ENCODE measurements around the gene CACNA1A.
"Not testable (repeated sequence)": the region's sequence is repeated elsewhere in the genome, so short reads cannot be mapped to it uniquely, and the experiment has no call there.

The CACNA1A gene

DNA sequence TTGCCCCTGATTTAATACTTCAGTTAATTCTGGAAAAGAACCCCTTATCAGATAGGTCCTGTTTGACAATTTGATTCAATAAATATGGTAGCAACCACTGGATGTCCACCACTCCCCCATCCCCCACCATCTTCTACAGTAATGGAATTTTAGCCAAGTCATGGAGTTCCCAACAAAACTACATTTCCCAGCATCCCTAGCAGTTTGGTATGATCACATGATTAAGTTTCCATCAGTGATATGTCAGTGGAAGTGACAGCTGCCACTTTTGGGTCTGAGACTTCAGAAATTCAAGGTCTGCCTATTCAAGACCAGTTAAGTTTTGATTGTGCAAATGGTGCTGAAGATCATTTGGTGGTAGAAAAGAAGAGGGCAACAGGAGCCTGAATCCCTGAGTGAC lies 85.5 kb downstream of the CACNA1A start:
- no peak for DNase-seq

DNA sequence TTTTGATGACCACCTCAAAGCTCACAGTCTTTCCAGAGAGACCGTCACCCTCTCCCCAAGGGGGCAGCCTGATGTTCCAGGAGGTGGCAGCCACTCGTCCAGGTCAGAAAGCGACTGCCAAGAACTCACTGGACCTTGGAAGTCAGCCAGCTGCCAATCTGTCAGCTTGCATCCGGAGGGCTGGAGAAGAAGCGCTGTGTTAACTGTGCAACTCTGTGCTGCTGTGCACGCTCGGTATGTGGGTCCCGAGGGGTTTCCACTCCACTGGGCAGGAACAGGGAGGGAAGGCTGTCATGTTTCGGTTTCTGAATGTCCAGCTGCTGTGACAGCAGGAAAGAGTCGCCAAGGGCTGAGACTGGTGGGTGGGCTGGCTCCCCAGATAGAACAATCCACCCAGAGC lies 89.2 kb downstream of the CACNA1A start:
- no peak for DNase-seq

DNA sequence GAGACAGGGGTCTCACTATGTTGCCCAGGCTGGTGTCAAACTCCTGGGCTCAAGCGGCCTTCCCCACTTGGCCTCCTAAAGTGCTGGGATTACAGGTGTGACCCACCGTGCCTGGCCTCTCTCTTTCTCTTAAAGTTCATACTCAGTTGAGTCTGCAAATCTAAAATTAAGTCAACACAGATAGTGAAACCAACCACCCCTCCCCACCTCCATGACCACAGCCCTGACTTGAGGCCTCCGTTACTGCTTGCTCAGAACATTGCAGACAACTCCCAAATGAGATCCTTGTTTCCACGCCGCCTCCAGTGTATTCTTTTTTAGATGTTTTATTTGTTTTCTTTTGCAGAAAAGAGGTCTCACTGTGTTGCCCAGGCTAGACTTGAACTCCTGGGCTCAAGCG lies 94.4 kb downstream of the CACNA1A start:
- DNase-seq = no peak

DNA sequence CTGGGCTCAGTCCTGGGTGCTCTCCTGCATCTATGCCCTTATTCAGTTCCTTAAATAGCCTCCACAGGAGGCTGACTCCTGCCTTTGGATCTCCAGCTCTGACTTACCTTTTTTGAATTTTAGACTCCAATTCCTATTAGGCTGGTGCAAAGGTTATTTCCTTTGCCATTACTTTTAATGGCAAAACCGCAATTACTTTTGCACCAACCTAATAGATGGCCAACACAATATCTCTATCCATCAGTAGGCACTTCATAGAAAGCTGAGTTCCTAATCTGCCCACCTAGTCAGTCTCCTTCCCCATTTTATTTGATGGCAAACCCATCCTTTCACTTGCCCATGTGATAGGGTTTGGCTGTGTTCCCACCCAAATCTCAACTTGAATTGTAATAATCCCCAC lies 95.3 kb downstream of the CACNA1A start:
- no peak for DNase-seq

DNA sequence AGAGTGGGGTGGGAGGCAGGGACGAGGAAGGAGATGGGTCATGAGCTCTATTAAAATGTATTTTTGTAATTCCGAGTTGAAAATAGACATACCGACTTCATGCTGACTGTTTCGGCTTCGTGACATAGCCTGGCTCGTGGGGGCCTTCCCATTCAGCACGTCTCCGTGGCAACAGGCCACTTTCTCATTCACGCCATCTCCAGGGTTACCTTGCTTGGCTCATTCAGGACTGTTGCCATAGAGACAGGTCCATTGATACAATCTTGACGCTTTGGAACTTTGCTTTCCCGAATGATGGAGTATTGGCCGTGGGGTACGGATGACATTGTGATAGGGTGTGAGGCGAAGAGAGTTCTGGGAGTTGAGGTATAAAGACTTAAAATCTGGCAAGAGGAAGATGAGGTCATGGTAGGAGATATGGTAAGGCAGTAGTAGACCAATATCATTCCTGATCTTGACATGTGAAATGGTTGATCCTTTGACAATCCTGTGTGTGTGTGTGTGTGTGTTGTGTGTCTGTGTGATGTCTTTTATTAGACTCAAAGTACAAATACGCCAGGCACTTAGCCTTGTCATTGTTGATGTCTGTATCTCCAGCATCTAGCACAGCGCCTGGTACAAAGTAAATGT lies 97.3 kb downstream of the CACNA1A start:
- DNase-seq = no peak

DNA sequence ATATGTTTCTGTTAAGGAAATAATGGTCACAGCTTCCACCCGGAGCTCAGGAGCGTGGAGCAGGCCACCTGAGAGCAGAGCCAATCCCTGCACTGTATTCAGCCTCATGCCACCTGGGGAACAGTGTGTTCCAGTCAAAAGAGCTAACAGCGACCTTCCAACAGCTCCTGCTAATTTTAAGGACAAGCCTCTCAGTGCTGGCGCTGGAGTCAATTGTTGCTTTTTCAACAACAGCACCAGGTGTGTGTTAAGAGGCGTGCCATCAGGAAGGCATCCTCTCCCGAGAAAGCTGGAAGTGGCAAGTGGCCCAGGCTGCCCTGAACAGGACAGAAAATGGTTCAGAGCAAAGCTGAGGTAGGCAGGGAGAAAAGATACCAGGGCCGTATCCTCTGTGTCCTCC lies 102.0 kb downstream of the CACNA1A start:
- DNase-seq = no peak

DNA sequence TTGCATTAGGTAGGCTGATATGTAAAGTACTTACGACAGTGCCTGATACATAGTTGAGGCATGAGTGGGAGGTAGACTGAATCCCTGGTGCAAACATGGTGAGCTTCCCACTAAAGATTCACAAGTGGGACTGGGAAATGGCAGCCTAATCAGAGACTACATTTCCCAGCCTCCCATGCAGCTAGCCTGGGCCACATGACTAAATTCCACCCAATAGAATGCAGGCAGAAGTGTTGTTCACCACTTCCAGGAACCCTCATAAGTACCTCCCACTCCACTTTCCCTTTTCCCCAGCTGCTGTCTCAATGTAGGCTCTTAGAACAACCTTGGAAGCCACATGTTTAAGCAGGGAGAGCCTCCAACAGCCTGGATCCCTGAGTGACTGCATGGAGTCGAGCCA lies 104.9 kb downstream of the CACNA1A start:
- DNase-seq = peak; percentile 27

DNA sequence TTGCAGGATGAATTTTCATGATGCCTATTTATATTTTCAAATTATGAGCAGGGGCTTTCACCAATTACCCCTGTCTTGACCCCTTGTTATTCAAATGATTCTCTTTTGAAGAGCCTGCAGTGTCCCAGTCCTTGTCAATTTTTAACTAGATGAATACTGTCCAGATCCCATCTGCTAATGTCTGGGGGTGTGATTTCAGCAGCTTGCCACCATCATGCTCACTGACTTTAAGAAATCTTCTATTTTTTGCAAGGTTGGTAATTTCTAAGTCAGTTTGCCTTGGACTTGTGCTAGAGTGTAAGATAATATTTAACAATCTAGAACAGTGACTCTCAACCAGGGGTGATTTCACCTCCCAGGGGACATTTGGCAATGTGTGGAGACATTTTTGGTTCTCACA lies 106.0 kb downstream of the CACNA1A start:
- DNase-seq = no peak

DNA sequence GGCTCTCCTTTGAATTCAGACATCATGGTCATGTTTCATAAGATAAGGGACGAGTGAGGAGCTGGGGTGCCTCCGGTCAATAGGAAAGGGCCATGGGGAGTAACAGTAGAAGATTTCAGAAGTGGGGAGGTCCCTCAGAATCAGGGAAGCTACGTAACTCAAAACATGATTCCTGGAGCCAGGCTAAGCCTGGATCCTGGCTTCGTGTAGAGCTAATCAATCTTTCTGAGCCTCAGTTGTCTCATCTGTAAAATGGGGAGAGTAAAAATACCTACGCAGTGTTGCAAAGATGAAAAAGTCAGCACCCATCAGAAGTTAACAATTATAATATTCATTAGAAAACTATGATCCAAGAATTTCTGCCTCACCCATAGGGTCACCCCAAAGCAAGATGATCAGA lies 106.5 kb downstream of the CACNA1A start:
- DNase-seq = no peak

DNA sequence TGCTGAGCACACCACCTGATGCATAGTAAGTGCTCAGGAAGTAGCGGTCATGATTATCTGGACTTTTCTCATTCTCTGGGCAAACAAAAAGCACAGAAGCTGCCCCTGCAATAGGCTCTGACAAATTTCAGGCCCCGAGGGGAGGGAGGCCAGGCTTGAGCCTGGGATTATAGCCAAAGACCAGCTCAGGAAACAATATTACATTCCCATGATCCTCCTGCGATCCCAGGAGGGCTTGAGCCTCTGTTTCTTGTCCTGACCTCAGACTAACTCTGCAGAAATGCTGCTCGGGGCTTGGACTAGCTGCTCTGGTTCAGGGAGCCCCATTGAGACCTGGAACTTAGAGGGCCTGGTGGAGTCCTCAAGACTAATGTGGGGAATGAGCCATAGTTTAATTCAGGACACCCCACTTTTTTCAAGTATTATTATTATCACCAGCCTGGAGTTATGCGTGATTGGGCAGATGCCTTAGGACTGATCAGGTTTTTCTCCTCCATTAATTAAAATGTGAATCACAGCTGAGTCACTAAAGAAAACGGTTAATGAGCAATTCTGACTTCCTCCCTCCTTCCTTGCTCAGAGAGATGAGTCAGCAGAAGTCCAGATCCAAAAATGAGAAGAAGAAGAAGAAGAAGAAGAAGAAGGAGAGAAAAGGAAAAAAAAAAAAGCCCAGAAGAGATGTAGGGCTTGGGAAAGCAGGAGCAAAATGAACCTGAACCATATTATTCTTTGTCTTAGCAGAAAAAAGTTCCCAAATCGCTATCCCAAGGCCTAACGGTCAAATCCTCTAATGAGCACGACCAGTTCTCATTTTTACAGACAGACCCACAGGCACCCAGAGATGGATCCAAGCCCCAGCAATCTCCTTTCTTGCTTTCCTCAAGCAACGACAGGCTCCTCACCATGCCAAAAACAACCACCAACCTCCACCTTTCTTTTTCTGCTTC lies 107.2 kb downstream of the CACNA1A start:
- peak; percentile 8 for DNase-seq

DNA sequence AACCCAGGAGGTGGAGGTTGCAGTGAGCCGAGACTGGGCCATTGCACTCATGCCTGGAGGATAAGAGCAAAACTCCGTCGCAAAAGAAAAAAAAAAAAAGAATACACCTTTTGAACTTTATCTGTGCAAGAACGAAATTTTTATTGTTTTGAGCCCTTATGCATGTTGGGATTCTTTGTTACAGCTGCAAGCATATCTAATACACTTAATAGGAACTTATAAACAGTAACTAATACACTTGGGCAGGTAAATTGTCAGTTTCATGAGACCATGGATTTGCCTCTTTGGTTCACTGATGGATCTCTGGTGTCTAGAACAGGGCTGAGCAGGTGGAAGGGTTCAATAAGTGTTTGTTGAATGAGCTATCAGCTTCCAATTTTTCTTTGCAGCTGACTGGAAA lies 108.1 kb downstream of the CACNA1A start:
- no peak for DNase-seq

DNA sequence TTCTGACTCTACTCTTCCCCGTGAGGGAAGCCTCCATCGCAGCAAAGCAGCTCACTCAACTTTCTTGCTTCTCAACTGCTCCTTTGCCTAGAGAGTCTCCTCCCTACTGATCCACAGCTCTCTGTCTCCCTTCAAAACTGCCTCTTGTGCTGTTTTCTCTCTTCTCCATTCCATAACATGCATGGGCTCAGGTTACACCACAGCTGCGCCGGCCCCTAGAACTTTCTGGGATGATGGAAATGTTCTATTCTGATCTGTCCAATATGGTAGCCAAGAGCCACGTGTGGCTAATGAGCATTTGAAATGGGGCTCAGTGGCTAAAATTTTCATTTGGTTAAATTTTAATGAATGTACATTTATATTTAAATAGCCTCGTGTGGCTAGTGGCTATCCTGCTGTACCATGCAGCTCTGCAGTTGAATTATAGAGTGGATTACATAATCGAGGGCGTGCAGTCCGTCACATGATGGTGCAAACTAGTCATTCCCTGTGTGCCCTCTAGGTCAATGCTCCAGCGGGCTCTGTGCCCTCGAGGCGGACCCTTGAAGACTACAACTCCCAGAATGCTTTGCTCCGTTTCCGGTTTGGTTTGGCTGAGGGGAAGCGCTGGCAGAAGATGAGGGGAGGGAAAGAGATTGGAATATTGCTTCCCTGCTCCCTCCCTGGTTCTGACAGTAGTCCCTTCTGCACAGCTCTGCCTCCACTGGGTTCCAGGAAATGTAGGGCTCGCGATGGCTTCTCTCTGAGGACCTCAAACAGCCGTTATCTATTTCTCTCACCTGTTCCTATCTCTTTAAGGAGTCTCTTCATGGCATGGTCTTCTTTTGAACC lies 109.8 kb downstream of the CACNA1A start:
- peak; percentile 5 for DNase-seq

DNA sequence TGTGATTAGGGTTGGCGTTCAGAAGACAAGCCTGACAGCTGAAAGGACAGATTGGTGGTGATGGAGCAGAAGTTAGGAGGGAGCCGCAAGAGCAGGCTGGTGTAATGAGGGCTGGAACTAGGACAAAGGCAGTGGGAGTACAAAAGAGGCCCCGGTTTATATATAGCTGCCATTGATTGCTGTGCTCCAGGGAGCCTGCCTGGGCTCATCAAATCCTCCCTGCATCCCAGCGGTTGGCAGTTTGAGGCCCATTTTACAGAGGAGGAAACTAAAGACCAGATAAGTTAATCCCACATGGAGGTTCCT lies 123.7 kb downstream of the CACNA1A start:
- no peak for DNase-seq

DNA sequence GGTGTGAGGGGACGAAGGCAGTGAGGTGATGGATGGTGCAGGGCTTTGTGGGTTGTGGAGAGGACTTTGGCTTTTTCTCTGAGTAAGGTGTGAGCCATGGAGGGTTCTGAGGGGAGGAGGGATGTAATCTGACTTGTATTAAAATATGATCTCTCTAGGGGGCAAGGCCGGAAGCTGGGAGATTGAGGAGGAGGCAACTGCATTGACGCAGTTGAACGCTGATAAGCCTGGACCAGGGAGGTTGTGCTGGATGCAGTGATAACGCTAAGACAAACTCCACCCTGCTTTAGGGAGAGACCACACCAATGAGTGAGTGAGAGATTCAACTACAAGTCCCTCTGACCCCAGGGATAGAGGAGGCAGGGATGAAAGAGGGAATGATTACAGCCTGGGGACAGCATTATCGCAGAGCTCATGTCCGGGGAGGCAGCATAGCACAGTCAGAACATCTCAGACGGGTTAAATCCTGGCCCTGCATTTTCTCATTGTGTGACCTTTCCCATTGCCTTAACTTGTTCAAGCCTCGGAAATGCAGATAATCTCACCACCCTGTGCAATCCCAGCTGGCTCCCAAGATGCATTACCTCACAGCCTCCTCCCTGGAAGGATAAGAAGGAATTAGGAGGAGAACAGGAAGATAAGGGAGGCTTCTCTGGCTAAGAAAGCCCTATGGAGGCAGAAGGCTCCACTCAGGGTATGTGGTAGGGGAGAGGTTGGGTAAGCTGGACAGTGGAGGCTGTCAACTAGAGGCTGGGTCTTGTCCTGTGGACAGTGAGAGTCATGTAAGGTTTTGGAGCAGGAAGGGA lies 124.2 kb downstream of the CACNA1A start:
- DNase-seq = no peak

DNA sequence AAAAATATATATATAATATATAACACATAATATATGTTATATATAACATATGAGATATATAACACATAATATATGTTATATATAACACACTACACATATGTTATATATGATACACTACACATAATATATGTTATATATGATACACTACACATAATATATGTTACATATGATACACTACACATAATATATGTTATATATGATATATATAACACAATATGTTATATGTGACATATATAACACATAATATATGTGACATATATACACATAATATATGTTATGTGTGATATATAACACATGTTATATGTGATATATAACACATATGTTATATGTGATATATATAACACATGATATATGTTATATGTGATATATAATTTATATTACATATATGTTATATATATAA lies 129.7 kb downstream of the CACNA1A start:
- no peak for DNase-seq

DNA sequence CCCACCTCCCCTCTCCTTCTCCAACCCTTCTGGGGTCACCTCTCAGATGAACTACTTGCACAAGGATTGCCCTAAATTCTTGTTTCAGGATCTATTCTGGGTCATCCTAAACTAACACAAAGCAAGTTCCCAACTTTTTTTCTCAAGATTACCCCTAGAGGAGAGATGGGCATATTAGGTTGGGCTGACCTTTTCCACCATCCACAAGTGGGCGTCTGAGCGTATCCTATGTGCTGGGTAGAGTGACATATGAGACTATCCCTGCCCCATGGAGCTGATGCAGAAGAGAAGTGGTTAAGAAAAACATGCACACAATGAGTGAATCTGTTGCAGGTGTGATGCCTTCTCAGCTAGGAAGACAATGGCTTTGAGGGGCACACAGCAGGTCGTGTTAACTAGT lies 132.7 kb downstream of the CACNA1A start:
- no peak for DNase-seq

DNA sequence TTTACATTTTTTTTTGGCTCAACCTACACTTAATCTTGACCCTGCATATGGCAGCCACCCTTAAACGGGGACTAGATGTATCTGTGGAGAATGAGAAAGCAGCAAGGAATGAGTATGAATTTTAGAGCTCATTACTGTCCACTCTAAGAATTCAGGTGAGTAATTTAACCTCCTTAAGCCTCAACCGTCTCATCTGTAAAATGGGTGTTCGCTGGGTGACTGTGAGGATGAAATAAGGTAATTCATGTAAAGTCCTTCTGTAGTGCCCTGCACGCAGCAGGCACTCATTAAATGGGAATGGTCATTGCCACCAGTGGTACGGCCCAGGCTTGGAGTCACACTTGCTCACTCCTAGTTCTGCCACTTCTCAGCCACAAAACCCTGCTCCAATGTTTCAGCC lies 135.3 kb downstream of the CACNA1A start:
- DNase-seq = no peak

DNA sequence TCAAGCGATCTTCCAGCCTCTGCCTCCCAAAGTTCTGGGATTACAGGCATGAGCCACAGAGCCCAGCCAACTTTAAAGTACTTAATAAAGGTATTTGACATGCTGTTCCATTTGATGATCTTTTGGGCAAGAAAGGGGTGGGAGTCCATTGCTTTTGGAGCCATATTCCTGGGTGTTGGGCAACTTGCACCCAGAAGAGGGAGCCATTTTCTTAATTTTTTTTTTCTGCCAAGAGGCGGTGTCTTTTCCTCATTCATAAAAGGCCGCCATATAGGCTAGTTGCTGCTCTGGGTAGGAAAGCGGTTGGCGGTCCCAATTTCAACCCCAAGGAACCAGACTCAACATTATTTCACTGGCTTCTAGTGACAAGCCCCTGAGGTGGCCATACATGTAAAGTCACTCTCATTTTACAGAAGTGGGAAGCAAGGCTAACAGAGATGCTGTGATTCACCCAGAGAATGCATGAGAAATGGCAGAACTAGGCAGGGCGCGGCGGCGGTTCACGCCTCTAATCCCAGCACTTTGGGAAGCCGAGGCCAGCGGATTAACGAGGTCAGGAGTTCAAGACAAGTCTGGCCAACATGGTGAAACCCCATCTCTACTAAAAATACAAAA lies 139.6 kb downstream of the CACNA1A start:
- DNase-seq = no peak

DNA sequence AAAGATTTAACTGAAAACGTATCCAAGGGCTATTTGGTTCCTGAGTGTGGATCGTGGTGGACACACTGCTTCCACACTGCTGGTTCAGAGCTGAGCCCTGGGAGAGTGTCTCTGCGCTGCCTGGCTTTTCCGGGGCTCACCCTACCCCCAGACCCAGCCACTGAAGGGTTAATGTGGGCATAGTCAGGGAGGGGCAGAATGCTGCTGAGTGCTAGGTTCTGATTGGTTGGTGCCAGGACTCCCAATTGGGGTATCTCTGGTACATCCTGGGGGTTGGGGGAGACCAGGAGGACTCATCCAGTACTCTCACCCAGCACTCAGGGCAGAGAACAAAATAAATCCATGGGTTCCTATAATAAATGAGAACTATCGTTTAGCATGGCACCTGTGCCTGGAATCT lies 142.3 kb downstream of the CACNA1A start:
- DNase-seq = no peak

DNA sequence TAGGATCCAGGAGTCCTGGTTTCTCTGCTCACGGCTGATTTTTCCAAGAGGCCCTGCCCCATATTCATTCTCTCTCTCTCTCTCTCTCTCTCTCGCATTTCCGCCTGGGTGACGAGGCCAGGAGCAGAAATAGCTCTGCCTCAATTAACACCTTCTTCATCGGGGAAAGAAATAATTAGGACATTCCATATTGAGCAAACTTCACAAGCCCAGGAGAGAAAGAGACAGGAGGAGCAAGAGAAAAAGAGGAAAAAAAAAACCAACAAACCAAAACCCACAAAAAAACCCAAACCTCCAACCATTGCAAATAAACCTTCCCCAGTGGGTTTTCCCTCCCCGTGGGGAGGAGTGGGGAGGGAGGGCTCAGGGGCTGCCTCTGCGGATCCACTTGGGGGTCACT lies 143.0 kb downstream of the CACNA1A start:
- DNase-seq = no peak

DNA sequence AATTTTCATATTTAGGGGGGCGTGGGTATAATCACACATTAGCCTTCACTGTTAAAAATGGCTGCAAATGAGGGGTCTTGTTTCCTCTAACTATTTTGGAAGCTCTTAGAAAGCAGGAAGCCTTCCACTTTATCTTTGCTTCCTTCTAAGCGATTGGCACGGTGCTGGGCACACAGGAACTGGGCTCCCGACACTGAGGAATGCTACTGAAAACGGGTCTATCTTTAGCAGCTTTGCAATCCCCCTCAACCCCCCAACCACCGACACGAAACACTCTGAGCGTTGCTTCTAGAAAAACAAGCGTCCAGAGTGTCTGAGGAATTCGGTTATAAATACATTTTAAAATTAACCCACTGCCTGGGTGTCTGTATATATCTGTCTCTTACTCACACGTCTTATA lies 143.6 kb downstream of the CACNA1A start:
- DNase-seq = no peak

DNA sequence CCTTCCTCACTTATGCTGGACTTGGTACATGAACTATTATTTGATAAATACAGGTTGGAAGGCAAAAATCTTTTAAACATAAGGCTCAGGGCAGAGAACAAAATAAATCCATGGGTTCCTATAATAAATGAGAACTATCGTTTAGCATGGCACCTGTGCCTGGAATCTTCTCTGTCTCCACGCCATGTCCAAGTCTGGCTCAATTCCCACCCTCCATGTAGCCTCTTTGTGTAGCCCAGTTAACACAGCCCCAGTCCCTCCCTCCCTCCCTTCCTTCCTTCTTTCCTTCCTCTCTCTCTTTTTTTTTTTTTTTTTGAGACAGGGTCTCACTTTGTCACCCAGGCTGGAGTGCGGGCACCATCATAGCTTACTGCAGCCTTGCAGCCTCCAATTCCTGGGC lies 144.6 kb downstream of the CACNA1A start:
- DNase-seq = not testable (repeated sequence)
